ENCODE data around the gene AMBRA1. TPM values are rescaled to one million over a fixed set of nuclear protein-coding genes. Genes with fewer than 3 reads are reported as not detected.
A peak's percentile ranks its signal among the peaks of the same experiment; 100 is the strongest.
"Not testable (repeated sequence)": the region's sequence is repeated elsewhere in the genome, so short reads cannot be mapped to it uniquely, and the experiment has no call there.

Gene AMBRA1
- total RNA-seq, 4 donors from 2014 or later = 20.0 to 28.9 (median 26.0) TPM

- H3K36me3 ChIP-seq = peaks cover under 1 to 15% (median 14%) of the 10 kb centered on the region in 4 donors
- intact Hi-C loops (cut with DNase I) = no loop called here
- no peak for DNase-seq (ENCODE audit: extremely low spot score)
- H3K9me3 ChIP-seq = no peaks in the 10 kb centered on the region
- WGBS = 0% methylated on average over 12 of the region's 66 CpGs
- H3K27me3 ChIP-seq = peaks cover 0 to 66% (median 25%) of the 10 kb centered on the region in 4 donors
- H3K4me3 ChIP-seq = peak overlapping the region; percentile 63 to 74 (median 66)
- H3K4me1 ChIP-seq = peaks cover 12 to 42% (median 35%) of the 10 kb centered on the region in 4 donors
- TF ChIP-seq POLR2AphosphoS5 (IDR thresholded peaks at IDR 0.05) = no peak
- no peak for TF ChIP-seq POLR2A (IDR thresholded peaks at IDR 0.05; ENCODE audit: low read depth)
- TF ChIP-seq, protein P1, sequence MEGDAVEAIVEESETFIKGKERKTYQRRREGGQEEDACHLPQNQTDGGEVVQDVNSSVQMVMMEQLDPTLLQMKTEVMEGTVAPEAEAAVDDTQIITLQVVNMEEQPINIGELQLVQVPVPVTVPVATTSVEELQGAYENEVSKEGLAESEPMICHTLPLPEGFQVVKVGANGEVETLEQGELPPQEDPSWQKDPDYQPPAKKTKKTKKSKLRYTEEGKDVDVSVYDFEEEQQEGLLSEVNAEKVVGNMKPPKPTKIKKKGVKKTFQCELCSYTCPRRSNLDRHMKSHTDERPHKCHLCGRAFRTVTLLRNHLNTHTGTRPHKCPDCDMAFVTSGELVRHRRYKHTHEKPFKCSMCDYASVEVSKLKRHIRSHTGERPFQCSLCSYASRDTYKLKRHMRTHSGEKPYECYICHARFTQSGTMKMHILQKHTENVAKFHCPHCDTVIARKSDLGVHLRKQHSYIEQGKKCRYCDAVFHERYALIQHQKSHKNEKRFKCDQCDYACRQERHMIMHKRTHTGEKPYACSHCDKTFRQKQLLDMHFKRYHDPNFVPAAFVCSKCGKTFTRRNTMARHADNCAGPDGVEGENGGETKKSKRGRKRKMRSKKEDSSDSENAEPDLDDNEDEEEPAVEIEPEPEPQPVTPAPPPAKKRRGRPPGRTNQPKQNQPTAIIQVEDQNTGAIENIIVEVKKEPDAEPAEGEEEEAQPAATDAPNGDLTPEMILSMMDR (IDR thresholded peaks at IDR 0.05) = no peak
- TF ChIP-seq EP300 (IDR thresholded peaks at IDR 0.05) = no peak
- H3K27ac ChIP-seq (replicated peaks in 1 of 4) = peak overlapping the region in 1 of 4 donors; percentile 79
Measured at GRCh38 chr11:46381819-46382645, 211.8 kb downstream of the AMBRA1 start.

GRCh38 chr11:46381048-46381818, 212.6 kb downstream of the AMBRA1 start, which contains the start of gene MDK:
TSS of gene MDK (plus strand) at chr11:46381669. CDS start at chr11:46382058, 389 bp downstream.
- DNase-seq (ENCODE audit: extremely low spot score) = no peak
- TF ChIP-seq POLR2AphosphoS5 (IDR thresholded peaks at IDR 0.05) = no peak
- no peak for TF ChIP-seq POLR2A (IDR thresholded peaks at IDR 0.05; ENCODE audit: low read depth)
- TF ChIP-seq, protein P1 (IDR thresholded peaks at IDR 0.05) = no peak
- no peak for TF ChIP-seq EP300 (IDR thresholded peaks at IDR 0.05)
- WGBS = 1% methylated on average over 42 of the region's 96 CpGs
- H3K27ac ChIP-seq (replicated peaks in 1 of 4) = peak within 1 kb of the TSS; percentile 57 to 80 (median 76)
- intact Hi-C loops (cut with DNase I) = no loop called here
- H3K4me1 ChIP-seq = peaks cover 12 to 42% (median 35%) of the 10 kb centered on the region in 4 donors
- H3K4me3 ChIP-seq = peak within 1 kb of the TSS; percentile 63 to 74 (median 66)
- peaks cover 8 to 23% (median 22%) of the 10 kb centered on the region in 4 donors for H3K36me3 ChIP-seq
- no peaks in the 10 kb centered on the region for H3K9me3 ChIP-seq
- peaks cover 0 to 58% (median 25%) of the 10 kb centered on the region in 4 donors for H3K27me3 ChIP-seq

DNA sequence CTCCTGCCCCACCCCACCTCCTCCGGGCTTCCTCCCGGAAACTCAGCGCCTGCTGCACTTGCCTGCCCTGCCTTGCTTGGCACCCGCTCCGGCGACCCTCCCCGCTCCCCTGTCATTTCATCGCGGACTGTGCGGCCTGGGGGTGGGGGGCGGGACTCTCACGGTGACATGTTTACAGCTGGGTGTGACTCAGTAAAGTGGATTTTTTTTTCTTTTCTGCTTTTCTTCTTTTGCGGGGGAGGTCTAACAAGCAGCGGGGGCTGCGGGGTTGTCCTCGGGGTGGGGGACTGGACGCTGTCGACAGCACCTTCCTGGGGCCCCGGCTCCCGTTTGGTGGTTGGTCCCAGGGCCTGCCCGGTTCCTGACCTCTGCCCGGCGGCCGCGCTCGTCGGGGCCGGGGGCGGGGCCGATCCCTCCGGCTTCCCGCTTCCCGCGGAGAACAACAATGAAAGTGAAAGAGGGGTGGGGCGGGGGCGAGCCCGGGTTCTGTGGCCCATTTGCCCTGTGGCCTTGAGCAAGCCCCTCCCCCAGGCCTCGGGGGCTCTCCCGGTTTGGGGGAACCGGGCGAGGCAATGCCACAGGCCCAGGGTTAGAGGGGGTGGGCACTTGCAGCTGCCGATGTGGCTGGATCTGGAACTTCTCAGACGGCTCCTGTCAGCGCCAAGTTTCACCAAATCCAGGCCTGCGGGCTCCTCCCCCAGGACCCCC, 213.3 kb downstream of the AMBRA1 start:
- H3K36me3 ChIP-seq = peaks cover 15 to 31% (median 29%) of the 10 kb centered on the region in 4 donors
- H3K9me3 ChIP-seq = no peaks in the 10 kb centered on the region
- DNase-seq (ENCODE audit: extremely low spot score) = peak; percentile 86
- peak overlapping the region; percentile 63 to 74 (median 66) for H3K4me3 ChIP-seq
- under 1% methylated on average over 18 of the region's 45 CpGs for WGBS
- no peak for TF ChIP-seq POLR2A (IDR thresholded peaks at IDR 0.05; ENCODE audit: low read depth)
- TF ChIP-seq POLR2AphosphoS5 (IDR thresholded peaks at IDR 0.05) = peak; percentile 17 to 45
- intact Hi-C loops (cut with DNase I) = no loop called here
- peak overlapping the region; percentile 57 to 80 (median 76) for H3K27ac ChIP-seq (replicated peaks in 1 of 4)
- peaks cover 0 to 50% (median 25%) of the 10 kb centered on the region in 4 donors for H3K27me3 ChIP-seq
- peaks cover 12 to 42% (median 35%) of the 10 kb centered on the region in 4 donors for H3K4me1 ChIP-seq

- peaks cover 23 to 39% (median 37%) of the 10 kb centered on the region in 4 donors for H3K36me3 ChIP-seq
- peaks cover 0 to 42% (median 23%) of the 10 kb centered on the region in 4 donors for H3K27me3 ChIP-seq
- peak; percentile 86 for DNase-seq (ENCODE audit: extremely low spot score)
- intact Hi-C loops (cut with DNase I); H3K9me3 ChIP-seq: not testable (repeated sequence)
- WGBS = 25% methylated on average over 4 of the region's 36 CpGs
- H3K4me1 ChIP-seq = peaks cover 12 to 42% (median 35%) of the 10 kb centered on the region in 4 donors
- H3K27ac ChIP-seq (replicated peaks in 1 of 4) = peak overlapping the region; percentile 57 to 80 (median 76)
- H3K4me3 ChIP-seq = peak overlapping the region; percentile 63 to 74 (median 66)
Measured at GRCh38 chr11:46379482-46380293, 214.1 kb downstream of the AMBRA1 start.
